Measurements from ENCODE around the gene CTH.
"Not testable (repeated sequence)": the region's sequence is repeated elsewhere in the genome, so short reads cannot be mapped to it uniquely, and the experiment has no call there.

CTH gene

DNA sequence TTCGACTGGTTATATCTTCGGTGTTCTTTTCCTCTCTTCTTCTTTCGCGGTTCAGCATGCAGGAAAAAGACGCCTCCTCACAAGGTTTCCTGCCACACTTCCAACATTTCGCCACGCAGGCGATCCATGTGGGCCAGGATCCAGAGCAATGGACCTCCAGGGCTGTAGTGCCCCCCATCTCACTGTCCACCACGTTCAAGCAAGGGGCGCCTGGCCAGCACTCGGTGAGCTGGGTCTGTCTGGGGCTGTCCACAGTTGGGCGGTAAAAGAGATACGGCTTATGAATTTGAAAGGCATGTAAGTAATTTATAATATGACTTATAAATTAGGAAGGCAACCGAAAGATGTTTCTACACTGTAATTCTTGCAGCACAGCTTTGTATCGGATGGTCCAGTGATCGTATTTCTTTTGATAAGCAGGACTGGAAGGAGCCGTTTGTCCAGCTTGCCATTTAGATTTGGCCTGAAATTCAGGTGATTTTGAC, 334 bp downstream of the CTH start:
- DNase-seq = no peak

DNA sequence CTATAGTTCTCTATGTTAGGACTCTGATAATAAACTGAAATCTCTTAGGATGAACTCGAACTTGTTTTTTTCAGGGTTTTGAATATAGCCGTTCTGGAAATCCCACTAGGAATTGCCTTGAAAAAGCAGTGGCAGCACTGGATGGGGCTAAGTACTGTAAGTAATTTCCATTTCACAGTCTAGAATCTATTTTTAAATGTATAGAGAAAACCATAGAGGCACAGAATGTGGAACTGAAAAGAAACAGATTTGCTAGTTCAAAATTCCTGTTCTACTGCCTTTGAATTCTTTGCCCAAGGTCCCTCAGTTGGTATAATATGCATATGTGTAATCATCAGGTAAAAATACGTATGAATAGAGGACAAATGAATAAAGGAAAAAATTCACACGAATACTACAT, 4.8 kb downstream of the CTH start:
- no peak for DNase-seq

DNA sequence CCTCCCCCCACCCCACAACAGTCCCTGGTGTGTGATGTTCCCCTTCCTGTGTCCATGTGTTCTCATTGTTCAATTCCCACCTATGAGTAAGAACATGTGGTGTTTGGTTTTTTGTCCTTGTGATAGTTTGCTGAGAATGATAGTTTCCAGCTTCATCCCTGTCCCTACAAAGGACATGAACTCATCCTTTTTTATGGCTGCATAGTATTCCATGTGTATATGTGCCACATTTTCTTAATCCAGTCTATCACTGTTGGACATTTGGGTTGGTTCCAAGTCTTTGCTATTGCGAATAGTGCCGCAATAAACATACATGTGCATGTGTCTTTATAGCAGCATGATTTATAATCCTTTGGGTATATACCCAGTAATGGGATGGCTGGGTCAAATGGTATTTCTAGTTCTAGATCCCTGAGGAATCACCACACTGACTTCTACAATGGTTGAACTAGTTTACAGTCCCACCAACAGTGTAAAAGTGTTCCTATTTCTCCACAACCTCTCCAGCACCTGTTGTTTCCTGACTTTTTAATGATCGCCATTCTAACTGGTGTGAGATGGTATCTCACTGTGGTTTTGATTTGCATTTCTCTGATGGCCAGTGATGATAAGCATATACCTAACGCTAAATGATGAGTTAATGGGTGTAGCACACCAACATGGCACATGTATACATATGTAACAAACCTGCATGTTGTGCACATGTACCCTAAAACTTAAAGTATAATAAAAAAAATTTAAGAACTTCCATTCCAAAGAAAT, 8.1 kb downstream of the CTH start:
- DNase-seq = not testable (repeated sequence)

DNA sequence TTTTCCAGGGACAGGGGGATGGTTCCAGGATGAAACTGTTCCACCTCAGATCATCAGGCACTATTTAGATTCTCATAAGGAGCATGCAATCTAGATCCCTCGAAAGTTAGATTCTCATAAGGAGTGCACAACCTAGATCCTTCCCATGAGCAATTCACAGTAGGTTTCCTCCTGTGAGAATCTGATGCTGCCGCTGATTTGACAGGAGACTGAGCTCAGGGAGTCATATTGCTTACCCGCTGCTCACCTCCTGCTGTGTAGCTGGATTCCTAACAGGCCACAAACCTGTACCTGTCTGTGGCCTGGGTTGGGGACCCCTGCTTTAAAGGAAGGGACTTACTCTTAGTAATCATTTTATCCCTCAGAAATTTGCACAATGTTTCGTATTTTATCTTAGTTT, 9.3 kb downstream of the CTH start:
- DNase-seq = no peak

DNA sequence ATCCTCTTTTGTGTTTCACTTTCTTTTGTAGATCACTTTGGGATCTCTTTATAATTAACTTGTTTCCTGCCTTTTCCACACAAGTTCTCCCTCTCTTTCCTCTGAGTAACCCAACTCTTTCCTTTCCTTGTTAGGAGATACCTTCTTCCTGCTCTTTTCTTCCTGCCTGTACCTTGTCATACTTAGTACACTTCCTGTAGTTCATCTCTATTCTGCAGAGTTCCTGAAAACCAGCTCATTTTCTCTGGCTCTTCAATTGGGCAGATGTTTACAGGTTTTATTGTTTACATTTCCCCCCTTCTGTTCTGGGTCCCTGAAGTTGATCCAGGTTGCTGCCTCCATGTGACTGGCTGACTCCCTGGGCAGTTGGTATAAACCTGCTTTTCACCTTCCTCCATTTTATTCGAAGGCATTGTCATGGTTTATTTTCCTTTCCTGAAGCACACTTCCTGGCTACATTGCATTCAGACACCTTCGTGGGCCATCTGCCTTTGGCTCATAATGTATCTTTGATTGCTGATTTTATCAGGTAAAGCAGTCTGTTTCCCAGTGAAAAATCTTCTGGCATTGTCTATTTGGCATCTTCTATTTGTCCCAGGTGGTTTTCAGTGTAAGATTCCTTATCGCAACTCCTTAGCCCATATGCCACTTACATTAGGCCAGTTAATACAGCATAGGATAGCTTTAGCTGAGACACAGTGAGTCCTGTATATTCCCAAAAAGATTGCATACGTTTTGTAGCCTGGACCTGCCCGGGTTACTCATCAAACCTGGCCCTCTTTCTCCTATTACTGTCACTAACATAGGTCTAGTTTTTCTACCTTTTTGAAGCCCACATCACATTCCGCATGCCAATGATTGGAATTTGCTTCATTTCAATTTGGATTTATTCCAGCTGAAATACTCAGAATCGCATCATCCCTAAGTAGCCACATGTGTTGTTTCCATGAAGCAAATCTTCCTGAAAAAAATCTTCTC, 15.4 kb downstream of the CTH start:
- no peak for DNase-seq

DNA sequence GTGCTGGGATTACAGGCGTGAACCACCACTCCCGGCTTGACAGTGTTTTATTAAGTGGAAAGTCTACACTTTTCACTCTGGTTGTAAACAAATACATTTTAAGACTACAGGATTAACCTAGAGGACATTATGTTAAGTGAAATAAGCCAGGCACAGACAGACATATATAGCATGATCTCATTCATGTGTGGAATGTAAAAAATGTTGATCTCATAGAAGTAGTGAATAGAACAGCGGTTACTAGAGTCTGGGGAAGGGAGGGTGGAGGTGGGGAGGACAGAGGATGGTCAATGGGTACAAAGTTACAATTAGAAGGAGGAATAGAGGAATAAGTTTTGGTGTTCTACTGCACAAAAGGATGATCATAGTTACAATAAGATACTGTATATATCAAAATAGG, 16.9 kb downstream of the CTH start:
- DNase-seq = no peak

DNA sequence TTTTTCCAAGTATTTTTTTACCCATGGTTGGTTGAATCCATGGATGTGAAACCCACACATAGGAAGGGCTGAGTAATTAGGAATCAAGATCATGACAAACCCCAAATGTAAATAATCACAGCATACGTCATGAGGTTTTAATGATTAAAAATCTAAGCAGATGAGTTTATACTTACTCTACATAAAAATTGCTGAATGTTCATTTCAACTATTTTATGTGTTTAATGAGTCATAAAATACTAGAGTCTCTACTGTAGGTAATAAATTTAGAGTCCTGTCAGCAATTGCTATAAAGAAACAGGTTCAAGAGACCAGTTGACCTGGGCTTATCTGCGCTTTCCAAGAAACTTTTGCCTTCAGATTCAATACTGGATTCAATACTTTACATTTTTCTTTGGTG, 18.2 kb downstream of the CTH start:
- DNase-seq = no peak

DNA sequence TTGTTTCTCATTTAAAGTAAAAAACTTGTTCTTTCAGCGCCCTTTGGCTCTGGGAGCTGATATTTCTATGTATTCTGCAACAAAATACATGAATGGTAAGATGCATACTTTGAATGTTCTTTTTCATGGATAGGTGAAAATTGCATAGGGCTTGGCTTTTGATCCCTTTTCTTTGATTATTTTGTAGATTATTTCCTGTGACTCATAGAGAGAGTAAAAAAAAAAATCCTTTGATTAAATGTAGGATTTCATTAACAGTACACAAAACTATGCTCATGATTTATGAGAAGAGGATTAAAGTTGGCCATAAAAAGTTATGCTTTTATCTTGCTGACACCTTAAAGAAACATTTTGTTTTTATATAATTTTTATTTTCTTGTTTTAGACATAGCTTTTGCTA, 18.7 kb downstream of the CTH start:
- DNase-seq = no peak

DNA sequence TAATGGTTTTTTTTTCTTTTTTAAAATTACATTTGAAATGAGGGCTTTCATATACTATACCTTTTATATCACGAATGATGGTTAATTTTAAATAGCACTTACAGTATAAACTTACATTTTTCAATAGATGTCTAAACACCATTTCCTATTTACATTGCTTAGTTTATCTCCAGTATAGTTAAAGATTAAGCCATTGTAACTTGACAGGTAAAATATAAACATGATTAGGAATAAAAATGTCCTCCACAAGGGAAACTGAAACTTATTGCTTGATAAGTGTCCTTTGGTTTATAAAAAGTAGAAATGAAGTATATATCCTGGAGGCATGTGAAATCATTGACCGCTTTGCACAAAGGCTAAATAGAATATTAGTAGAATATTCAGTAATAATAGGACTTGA, 20.2 kb downstream of the CTH start:
- DNase-seq = no peak

DNA sequence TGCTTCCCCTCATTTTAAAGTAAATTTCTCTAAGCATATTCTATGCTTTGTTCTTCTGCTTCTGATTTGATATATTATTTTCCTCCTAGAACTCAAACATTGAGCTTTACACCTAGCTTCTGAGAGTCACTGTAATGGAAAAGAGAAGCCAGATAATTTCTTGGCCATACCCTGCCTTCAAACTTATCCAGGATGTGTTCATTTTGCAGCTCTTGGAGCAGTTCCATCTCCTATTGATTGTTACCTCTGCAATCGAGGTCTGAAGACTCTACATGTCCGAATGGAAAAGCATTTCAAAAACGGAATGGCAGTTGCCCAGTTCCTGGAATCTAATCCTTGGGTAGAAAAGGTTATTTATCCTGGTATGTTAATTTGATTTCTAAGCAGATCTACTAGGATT, 20.8 kb downstream of the CTH start:
- no peak for DNase-seq

DNA sequence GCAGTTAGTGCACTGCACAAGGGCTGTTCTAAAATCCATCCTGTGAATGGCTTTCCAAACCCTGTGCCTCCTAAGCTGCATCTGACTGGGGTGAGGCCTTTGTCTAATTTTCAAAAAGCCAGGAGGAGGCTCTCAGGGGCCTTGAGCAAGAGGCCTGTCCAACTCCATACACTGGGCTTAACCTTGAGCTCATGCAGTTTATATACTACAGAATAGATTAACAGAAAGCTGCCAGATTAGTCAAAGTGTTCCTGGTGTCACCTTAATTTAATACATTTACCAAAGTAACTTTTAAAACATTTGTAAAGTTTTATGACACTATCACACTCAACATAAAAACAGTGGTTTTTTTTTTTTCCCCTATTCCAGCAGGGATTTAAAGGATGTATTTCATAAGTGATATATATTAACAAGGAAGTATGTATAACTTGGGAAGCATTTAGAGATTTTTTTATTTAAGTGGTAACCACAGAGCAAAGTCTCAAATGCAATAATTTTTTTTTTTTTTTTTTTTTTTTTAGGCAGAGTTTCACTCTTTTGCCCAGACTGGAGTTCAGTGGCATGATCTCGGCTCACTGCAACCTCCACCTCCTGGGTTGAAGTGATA, 23.3 kb downstream of the CTH start:
- no peak for DNase-seq

DNA sequence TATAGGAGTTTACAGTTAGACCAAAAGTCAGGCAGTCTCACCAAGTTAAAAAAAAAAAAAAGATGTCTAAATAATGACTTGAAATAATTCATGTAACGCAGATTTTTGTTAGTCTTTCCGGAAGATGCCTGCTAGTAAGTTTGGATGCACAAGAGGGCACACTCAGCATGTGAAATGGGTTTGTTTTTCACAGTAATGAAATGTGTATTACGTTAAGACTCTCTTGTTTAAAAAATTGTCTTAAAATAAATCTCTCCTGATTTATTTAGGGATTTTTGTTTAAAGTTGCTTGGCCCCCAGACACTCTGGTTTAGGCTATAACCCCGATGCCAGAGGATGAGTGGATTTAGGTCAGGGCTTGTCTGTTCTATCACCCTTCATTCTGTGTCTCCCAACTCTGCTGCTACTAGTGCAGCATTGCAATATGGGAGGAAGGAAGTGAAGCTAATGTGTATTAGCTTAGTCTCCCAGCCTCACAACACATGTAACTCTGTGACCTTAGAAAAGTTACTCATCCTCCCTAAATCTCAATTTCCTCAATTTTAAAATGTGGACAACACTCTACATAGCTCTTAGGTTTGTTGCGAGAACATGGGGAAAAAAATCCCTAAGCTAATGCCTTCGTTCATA, 25.7 kb downstream of the CTH start:
- no peak for DNase-seq

DNA sequence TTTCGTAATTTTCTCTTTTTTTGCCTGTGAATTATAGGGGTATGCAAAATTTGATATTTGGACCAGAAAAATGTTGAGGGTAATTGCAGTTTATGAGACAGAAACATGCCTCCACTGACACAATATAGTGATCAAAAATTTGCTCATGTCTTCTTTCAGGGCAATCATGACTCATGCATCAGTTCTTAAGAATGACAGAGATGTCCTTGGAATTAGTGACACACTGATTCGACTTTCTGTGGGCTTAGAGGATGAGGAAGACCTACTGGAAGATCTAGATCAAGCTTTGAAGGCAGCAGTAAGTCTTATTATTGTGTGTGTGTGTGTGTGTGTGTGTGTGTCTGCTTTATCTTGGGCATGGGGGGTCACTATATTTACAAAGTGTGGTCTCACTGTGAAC, 27.5 kb downstream of the CTH start:
- DNase-seq = no peak

DNA sequence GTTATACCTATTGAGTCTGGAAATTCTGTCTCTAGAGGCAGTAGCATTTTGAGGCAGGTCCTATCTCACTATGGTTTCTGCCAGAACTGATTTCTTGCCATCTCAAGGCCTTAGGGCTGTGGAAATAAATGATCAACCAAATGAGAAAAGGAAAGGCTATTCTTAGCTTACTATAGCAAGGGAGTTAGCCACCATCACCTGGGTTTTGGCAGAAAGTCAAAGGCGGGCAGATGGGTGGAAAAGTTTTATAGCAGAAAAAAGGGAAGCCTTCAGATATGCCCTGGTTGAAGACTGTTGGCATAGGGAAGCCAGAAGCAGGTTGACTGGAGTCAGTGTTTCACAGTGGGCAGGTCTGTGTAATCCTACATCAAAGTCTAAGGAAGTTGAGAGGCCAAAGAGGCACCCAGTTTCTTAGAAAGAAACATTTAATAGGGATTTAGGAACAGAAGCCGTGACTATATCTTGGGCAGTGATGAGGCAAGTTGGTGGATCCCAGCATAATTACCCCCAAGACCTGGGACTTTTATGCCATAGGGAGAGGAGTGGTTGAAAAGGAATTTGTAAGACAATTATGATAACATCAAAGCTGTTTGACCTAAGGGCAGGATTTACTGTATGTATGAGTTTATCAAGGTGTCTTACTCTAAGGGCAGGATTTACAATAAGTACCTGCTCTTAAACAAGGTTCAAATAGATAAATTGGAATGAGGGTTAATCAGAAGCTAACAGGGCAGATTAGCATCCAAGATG, 29.7 kb downstream of the CTH start:
- no peak for DNase-seq

DNA sequence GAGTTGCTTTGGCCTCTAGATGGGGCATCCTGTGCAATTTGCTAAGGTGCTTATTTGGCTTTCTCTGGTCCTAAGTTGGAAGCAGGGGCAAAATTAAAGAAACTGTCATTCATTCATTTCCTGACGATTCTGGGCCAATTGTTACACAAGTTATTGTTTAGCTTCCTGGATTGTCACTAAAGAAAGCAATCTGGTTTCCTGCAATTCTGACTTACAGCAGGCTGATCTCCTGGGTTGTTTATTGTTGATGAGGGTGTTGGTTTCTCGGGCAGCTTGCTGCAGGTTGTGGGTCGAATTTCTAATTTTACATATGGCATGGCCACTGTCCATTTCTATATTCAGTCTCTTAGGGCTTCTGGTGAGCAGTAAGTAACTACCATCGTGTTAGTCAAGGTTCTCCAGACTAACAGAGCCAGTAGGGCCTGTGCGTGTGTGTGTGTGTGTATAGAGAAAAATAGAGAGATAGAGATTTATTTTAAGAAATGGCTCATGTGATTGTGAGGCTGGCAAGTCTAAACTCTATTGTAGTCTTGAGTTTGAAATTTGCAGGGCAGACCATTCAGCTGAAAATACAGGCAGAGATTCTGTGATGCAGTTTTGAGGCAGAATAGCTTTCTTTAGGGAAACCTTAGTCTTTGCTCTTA, 30.4 kb downstream of the CTH start:
- no peak for DNase-seq

DNA sequence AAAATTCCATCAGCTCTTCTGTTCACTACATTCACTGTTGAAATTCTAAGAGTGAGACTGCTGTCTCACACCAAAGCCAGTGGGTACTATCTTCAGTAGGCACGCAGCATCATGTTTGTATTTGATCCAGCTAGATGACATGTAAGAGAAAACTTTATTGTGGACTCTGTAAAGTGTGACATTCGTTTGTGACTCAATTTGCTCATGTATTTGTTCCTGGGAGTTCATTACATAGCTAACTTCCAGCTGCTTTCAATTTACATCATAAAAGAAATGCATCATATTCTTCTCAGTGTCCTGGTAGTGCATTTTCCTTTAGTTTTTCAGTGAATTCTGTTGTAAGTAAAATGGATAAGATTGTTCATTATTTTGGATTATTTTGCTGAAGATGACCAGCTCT, 31.4 kb downstream of the CTH start:
- DNase-seq = no peak

DNA sequence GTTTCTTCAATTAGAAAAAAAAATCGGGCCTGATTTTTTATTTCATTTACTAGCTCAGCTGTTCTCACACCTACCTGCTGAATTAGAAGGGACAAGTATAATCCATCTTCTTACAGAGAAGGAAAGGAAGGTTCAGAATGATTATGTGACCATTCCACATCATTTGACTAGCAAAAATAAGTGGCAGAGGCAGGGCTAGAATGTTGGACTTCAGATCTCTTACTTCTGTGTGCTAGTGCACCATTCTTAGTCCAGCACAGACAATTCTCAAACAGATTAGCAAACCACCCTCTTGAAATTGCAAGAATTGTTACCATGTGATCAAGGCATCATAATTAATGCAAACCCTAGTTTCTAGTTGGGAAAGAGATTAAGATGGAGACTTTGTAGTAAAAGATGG, 32.7 kb downstream of the CTH start:
- no peak for DNase-seq

DNA sequence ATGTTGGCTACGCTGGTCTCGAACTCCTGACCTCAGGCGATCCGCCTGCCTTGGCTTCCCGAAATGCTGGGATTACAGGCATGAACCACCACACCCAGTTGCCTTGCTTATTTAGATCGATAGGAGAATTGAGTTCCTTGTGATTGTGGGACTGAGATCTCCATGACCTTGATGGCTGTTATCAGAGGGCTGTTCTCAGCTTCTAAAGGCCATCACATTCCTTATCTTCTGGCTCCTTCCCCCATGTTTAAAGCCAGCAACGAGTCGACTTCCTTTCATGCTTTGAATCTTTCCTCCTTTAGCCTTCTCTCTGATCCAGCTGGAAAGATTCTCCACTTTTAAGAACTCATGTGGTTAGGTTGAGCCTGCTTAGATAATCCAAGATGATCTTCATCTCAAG, 38.0 kb downstream of the CTH start:
- DNase-seq = no peak

DNA sequence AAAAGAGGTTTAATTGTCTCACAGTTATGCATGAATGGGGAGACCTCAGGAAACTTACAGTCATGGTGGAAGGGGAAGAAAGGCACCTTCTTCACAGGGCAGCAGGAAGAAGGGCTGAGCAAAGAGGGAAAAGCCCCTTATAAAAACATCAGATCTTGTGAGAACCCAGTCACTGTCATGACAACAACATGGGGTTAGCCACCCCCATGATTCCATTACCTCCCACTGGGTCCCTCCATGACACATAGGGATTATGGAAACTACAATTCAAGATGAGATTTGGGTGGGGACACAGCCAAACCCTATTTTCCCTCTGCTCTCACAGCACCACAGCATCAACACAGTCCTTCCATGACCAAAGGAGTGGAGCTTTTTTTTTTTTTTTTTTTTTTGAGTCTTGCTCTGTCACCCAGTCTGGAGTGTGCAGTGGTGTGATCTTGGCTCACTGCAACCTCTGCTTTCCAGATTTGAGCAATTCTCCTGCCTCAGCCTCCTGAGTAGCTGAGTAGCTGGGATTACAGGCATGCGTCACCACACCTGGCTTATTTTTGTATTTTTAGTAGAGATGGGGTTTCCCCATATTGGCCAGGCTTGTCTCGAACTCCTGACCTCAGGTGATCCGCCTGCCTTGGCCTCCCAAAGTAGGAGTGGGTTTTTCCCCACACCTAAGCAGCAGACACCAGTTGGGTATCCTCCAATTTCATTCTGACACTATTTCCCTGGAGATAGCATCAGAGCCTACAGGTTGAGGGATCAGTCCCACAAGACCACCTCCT, 41.3 kb downstream of the CTH start:
- DNase-seq = not testable (repeated sequence)

DNA sequence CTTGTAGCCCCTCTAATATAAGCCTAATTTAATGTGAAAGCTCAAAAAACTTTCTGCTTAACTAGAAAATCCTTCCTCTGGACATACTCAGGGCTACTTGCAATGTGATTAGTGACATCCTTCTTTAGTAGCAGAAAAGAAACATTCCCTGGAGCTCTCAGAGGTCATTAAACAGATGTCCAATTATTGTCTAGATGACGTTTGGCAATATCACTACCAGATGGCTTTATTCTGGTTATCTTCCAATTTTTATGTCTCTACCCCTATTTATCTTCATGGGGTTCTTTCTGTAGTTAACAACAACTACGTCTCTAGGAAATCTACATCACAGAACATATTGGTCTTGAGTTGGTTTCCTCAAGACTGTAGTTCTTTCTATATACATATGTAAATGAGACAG, 44.2 kb downstream of the CTH start:
- no peak for DNase-seq

DNA sequence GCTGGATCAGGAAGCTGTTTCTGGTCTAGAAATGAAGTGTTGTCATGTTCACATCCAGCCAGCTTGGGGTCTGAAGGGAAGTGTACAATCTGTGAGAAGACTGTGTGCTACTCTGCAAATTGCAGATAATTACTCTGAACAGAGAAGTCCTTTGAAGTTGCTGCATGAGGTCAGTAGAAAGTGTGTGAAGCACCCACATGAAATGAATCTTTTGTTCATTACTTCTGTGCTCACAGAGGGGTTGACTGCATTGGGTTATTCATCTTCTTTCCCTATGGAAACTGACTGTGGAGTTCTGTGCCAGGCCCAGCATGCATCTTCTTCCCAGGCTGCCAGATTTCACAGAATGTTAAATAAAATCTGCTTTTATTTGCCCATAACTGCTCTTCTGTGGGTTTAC, 47.1 kb downstream of the CTH start:
- DNase-seq = no peak

Measured in CD4-positive, alpha-beta T cell treated with Interferon alpha-2 for 1 hour (primary cell).